GM12878 (cell line): Measurements from ENCODE around the gene PRKCQ. TPM values are rescaled to one million over a fixed set of nuclear protein-coding genes. Genes with fewer than 3 reads are reported as not detected.

ENCODE experiments used
- ATAC-seq: fragments of 200-7000 bp; cut with Tn5 transposase; 3 replicates; pipeline ENCODE4 v1.9.1; 2020; ENCODE audit warnings: mild to moderate bottlenecking, moderate library complexity
- BruUV-seq: library from RNA; stranded (reverse); fragments of 400-500 nt; replicated peaks from 2 replicates; lab custom pipeline; 2021; lab: Mats Ljungman, UMichigan
- CTCF ChIA-PET: fragments of 300-600 bp; sonication (Branson Sonifier 250); formaldehyde crosslinking; extraction: SDS; loops from one replicate; lab custom pipeline; 2021; ENCODE audit warnings: inconsistent platforms; lab: Yijun Ruan, JAX
- POLR2A ChIA-PET: fragments of 350-600 bp; formaldehyde crosslinking; extraction: SDS; loops from one replicate; lab custom pipeline; 2021; ENCODE audit warnings: inconsistent platforms; lab: Charles Lee
- RAD21 ChIA-PET: fragments of 300-600 bp; sonication (Branson Sonifier 250); formaldehyde crosslinking; loops from one replicate; lab custom pipeline; 2023; ENCODE audit warnings: antibody characterized with exemption; ENCODE audit not compliant: unreplicated experiment; lab: Charles Lee
- SMC1A ChIA-PET: fragments of 300-600 bp; sonication (Branson Sonifier 250); formaldehyde crosslinking; loops from one replicate; lab custom pipeline; 2023; ENCODE audit not compliant: unreplicated experiment, uncharacterized antibody; lab: Charles Lee
- DNase-seq: peaks from one replicate; pipeline ENCODE4 v3.0.0-alpha.2; 2011; ENCODE audit warnings: low read depth, low spot score
- FAIRE-seq: peaks from 3 replicates; lab custom pipeline; 2011; peaks lifted over from hg19 to GRCh38; lab: Jason Lieb, UNC
- H2AFZ ChIP-seq: 2 replicates; pipeline ENCODE4 v1.6.0; 2011; ENCODE audit warnings: low read depth, low read length, control low read depth; ENCODE audit not compliant: control insufficient read depth
- H3K27ac ChIP-seq: 2 replicates; pipeline ENCODE4 v1.5.1; 2011; ENCODE audit warnings: control low read depth; ENCODE audit not compliant: control insufficient read depth, insufficient read depth
- H3K27me3 ChIP-seq, 2 experiments: replicated peaks in 1 of 2; 2 replicates each; pipeline versions ENCODE4 v1.6.0 to v1.6.1; 2011; ENCODE audit warnings: low read length in 1 of 2; ENCODE audit not compliant: control insufficient read depth in 2 of 2, insufficient read depth in 2 of 2
- H3K36me3 ChIP-seq, 2 experiments: 2 replicates each; pipeline ENCODE4 v1.5.1; 2011; ENCODE audit warnings: low read length in 1 of 2; ENCODE audit not compliant: control insufficient read depth in 2 of 2, insufficient read depth in 2 of 2
- H3K4me1 ChIP-seq: 2 replicates; pipeline ENCODE4 v1.6.1; 2011; ENCODE audit warnings: mild to moderate bottlenecking, low read length, moderate library complexity, mixed read lengths; ENCODE audit not compliant: control insufficient read depth, insufficient read depth
- H3K4me2 ChIP-seq: 2 replicates; pipeline ENCODE4 v1.6.0; 2011; ENCODE audit warnings: control low read depth; ENCODE audit not compliant: control insufficient read depth, insufficient read depth
- H3K4me3 ChIP-seq: fragments of 200-600 bp; sonication (generic); 2 replicates; pipeline ENCODE4 v1.5.1; 2016
- H3K79me2 ChIP-seq: 2 replicates; pipeline ENCODE4 v1.6.0; 2011; ENCODE audit warnings: low read length; ENCODE audit not compliant: control insufficient read depth, insufficient read depth
- H3K9ac ChIP-seq: 2 replicates; pipeline ENCODE4 v1.8.0; 2011; ENCODE audit warnings: low read length, control low read depth, mixed read lengths; ENCODE audit not compliant: control insufficient read depth, insufficient read depth
- H3K9me3 ChIP-seq: replicated peaks from 3 replicates; pipeline ENCODE4 v1.5.1; 2011; ENCODE audit warnings: mild to moderate bottlenecking, low read length; ENCODE audit not compliant: control insufficient read depth, insufficient read depth
- H4K20me1 ChIP-seq: 2 replicates; pipeline ENCODE4 v1.6.0; 2011; ENCODE audit not compliant: control insufficient read depth, insufficient read depth
- RAD21 ChIP-seq: IDR thresholded peaks from 2 replicates; pipeline ENCODE4 v1.6.1; 2011; ENCODE audit warnings: mild to moderate bottlenecking, low read depth, low read length, moderate library complexity; ENCODE audit not compliant: insufficient read depth
- WGBS: methylation state at CpG from one replicate; pipeline ENCODE4 v1.1.6; 2016; ENCODE audit warnings: low lambda C conversion rate; ENCODE audit not compliant: insufficient replicate concordance, insufficient coverage; ENCODE audit errors: missing lambda C conversion rate; 5-methylcytosine and 5-hydroxymethylcytosine counted together
- in situ Hi-C: fragments of 300-500 bp; cut with MboI; formaldehyde crosslinking; loops from 9 replicates; pipeline ENCODE4 v1.14.3; 2018; ENCODE audit warnings: mixed read lengths
- intact Hi-C: fragments of 100-400 bp; cut with micrococcal nuclease; formaldehyde crosslinking; loops from one replicate; pipeline ENCODE4 v1.14.2; 2022; ENCODE audit not compliant: unreplicated experiment
- polyA plus RNA-seq, 11 experiments: library from polyadenylated mRNA; depleted of rRNA in 4 of 11; unstranded in 6 of 11; stranded (reverse) in 5 of 11; fragments of >200 nt; fragmentation: Nextera tagmentation in 4 of 11; fragmentation: Illumina TruSeq in 1 of 11; extraction: Ambion mirVana in 4 of 11; extraction: Trizol in 1 of 11; gene quantifications; 1 replicate in 1 of 11; 2 replicates in 10 of 11; pipeline versions ENCODE4 v1.2.1 to v1.2.3, GENCODE V29; 2011 to 2016; ENCODE audit warnings: inconsistent platforms in 2 of 11, missing spikeins in 2 of 11, low read depth in 1 of 11
- total RNA-seq, 4 experiments: library from RNA; depleted of rRNA in 3 of 4; stranded (reverse); fragments of >200 nt in 3 of 4; fragmentation: Illumina TruSeq in 1 of 4; extraction: Trizol in 1 of 4; gene quantifications; 2 replicates each; pipeline versions ENCODE4 v1.2.1 to v1.2.3, GENCODE V29; 2013 to 2021
- TF ChIP-seq, protein P1 (sequence below): IDR thresholded peaks from 2 replicates; pipeline ENCODE4 v1.6.1; 2011; ENCODE audit warnings: low read depth, low read length, improper control_type of control experiment, borderline replicate concordance
- TF ChIP-seq, protein P2 (sequence below): fragments of 450-650 bp; IDR thresholded peaks from 2 replicates; pipeline ENCODE4 v1.6.1; 2016; ENCODE audit warnings: mild to moderate bottlenecking

Gene PRKCQ
- total and polyA plus RNA-seq, 10 of the 15 experiments (the other 5 are each of a cell fraction or from before 2014, with no cell fraction given), result 0.26 to 8.9 (median 0.98) TPM

DNA sequence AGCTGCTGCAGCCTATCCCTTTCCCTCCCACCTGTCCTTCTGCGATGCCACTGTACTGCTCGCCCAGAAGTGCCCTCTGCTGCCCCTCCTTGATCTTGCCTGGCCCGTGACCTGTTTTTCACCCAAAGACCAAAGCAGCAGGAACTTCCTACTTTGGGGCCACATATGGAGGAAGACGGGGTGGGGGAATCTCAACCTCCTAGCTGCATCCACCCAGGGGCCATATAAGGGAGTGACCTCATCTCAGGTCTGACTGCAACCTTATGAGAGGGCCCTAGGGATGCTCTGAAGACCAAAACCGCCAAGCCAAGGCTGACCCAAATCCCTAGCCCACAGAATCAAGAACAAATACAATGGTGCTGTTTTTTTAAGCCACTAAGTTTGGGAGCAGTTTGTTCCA lies 15.7 kb downstream of the PRKCQ start:
- no peak overlapping the region for H3K9ac ChIP-seq
- no peak overlapping the region for H3K27ac ChIP-seq
- H3K9me3 ChIP-seq, result no peaks in the 10 kb centered on the region
- no peaks in the 10 kb centered on the region for H3K4me1 ChIP-seq
- FAIRE-seq, result no peak
- no peak for DNase-seq
- H2AFZ ChIP-seq, result no peak overlapping the region
- no peaks in the 10 kb centered on the region for H3K79me2 ChIP-seq
- ATAC-seq, result peak; percentile 33; the same call in 2 of the 3 replicates
- H4K20me1 ChIP-seq, result no peaks in the 10 kb centered on the region
- intact Hi-C loops, result no loop called here
- no peaks in the 10 kb centered on the region for H3K36me3 ChIP-seq
- SMC1A ChIA-PET, result interaction anchor here (1.4 to 6.4 kb wide), 7 partner anchors 8 to 71 kb away, joined by 7 to 40 read pairs (median 10); no protein-coding TSS in a partner anchor
- H3K4me2 ChIP-seq, result no peak overlapping the region
- POLR2A ChIA-PET, result interaction anchor here (0.8 to 1.7 kb wide), 4 partner anchors 7 to 45 kb away, joined by 3 to 4 read pairs (median 4); no protein-coding TSS in a partner anchor
- 17% methylated on average over 5 of the region's 5 CpGs for WGBS
- H3K4me3 ChIP-seq, result no peak overlapping the region
- TF ChIP-seq, protein P1, sequence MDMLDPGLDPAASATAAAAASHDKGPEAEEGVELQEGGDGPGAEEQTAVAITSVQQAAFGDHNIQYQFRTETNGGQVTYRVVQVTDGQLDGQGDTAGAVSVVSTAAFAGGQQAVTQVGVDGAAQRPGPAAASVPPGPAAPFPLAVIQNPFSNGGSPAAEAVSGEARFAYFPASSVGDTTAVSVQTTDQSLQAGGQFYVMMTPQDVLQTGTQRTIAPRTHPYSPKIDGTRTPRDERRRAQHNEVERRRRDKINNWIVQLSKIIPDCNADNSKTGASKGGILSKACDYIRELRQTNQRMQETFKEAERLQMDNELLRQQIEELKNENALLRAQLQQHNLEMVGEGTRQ, result no peak
- TF ChIP-seq, protein P2, sequence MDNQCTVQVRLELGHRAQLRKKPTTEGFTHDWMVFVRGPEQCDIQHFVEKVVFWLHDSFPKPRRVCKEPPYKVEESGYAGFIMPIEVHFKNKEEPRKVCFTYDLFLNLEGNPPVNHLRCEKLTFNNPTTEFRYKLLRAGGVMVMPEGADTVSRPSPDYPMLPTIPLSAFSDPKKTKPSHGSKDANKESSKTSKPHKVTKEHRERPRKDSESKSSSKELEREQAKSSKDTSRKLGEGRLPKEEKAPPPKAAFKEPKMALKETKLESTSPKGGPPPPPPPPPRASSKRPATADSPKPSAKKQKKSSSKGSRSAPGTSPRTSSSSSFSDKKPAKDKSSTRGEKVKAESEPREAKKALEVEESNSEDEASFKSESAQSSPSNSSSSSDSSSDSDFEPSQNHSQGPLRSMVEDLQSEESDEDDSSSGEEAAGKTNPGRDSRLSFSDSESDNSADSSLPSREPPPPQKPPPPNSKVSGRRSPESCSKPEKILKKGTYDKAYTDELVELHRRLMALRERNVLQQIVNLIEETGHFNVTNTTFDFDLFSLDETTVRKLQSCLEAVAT, result no peak
- no peak for TF ChIP-seq RAD21
- TF ChIP-seq, all 136 proteins: peak for 0
- CTCF ChIA-PET, result interaction anchor here (1.2 to 3.9 kb wide), 6 partner anchors 13 to 162 kb away, joined by 3 to 21 read pairs (median 3); no protein-coding TSS in a partner anchor
- BruUV-seq, result no TSS peak
- H3K27me3 ChIP-seq, result peaks cover 0 to 6% of the 10 kb centered on the region in 2 experiments
- in situ Hi-C loops, result no loop called here
- RAD21 ChIA-PET, result interaction anchor here (1.0 to 2.9 kb wide), 5 partner anchors 13 to 74 kb away, joined by 3 to 14 read pairs (median 8); no protein-coding TSS in a partner anchor
